Sigmoid colon (tissue), 7 donors: ENCODE results near the gene TUBB4A. TPM values are rescaled to one million over a fixed set of nuclear protein-coding genes. Genes with fewer than 3 reads are reported as not detected.

ENCODE experiments used
- DNase-seq: peaks from one replicate; pipeline ENCODE4 v3.0.0-alpha.2; 2019
- H3K27ac ChIP-seq, 4 donors: fragments of 200-600 bp; sonication (generic); one replicate each; pipeline ENCODE4 v1.5.1; 2016 to 2019; ENCODE audit warnings: mild to moderate bottlenecking in 1 of 4
- H3K27me3 ChIP-seq, 3 donors: fragments of 200-600 bp; sonication (generic); one replicate each; pipeline ENCODE4 v1.5.1; 2019; ENCODE audit warnings: mild to moderate bottlenecking in 1 of 3
- H3K36me3 ChIP-seq, 4 donors: fragments of 200-600 bp; sonication (generic); one replicate each; pipeline ENCODE4 v1.5.1; 2016 to 2019
- H3K4me1 ChIP-seq, 4 donors: fragments of 200-600 bp; sonication (generic); one replicate each; pipeline ENCODE4 v1.5.1; 2017 to 2019
- H3K4me3 ChIP-seq, 4 donors: fragments of 200-600 bp; sonication (generic); one replicate each; pipeline ENCODE4 v1.5.1; 2017 to 2019; ENCODE audit warnings: mild to moderate bottlenecking in 2 of 4, moderate library complexity in 1 of 4
- H3K9me3 ChIP-seq, 4 donors: fragments of 200-600 bp in 3 of 4; sonication (generic) in 3 of 4; one replicate each; pipeline versions ENCODE4 v1.5.1 to v1.6.1; 2013 to 2019
- EP300 ChIP-seq, 4 donors: sonication (generic); formaldehyde crosslinking; IDR thresholded peaks; one replicate each; pipeline ENCODE4 v1.6.1; 2017; ENCODE audit warnings: antibody characterized with exemption in 4 of 4
- POLR2A ChIP-seq, 2 donors: fragments of 450-650 bp; IDR thresholded peaks; one replicate each; pipeline ENCODE4 v1.6.1; 2016; ENCODE audit warnings: antibody characterized with exemption in 2 of 2, mild to moderate bottlenecking in 2 of 2, moderate library complexity in 2 of 2
- POLR2AphosphoS5 ChIP-seq, 4 donors: sonication (generic); formaldehyde crosslinking; IDR thresholded peaks; one replicate each; pipeline ENCODE4 v1.6.1; 2017; ENCODE audit warnings: antibody characterized with exemption in 4 of 4
- WGBS, 2 donors: extraction: QIAGEN DNeasy Blood & Tissue Kit; methylation state at CpG; one replicate each; pipeline ENCODE4 v1.1.7; 2013; 5-methylcytosine and 5-hydroxymethylcytosine counted together
- intact Hi-C: fragments of 100-400 bp; cut with DNase I; formaldehyde crosslinking; loops from one replicate; pipeline ENCODE4 v1.15.1; 2023
- polyA plus RNA-seq, 3 donors: library from polyadenylated mRNA; stranded (reverse); fragments of 200-250 nt; gene quantifications; one replicate each; pipeline ENCODE4 v1.2.3, GENCODE V29; 2013
- small RNA-seq, 3 donors: library from RNA; depleted of rRNA; stranded (forward); fragments of <200 nt; gene quantifications; one replicate each; pipeline ENCODE3, GENCODE V24; 2016
- total RNA-seq, 4 donors: library from RNA; depleted of rRNA; stranded (reverse); fragments of >200 nt; gene quantifications; one replicate each; pipeline ENCODE4 v1.1.0, GENCODE V29; 2016
- TF ChIP-seq, protein P1 (sequence below), 4 experiments: fragments of 450-650 bp in 3 of 4; fragments of 200-600 bp in 1 of 4; IDR thresholded peaks; one replicate each; pipeline ENCODE4 v1.5.1; 2016 to 2019; ENCODE audit warnings: antibody characterized with exemption in 4 of 4, mild to moderate bottlenecking in 3 of 4, moderate library complexity in 2 of 4
- donor health status: healthy with polysubstance abuse.
- donor health status: Bipolar disorder and iron deficiency.
- donor health status: healthy.

The TUBB4A gene
- total and polyA plus RNA-seq, 7 donors, result under 0.01 to 6.1 (median 2.4) TPM; not detected in 1

GRCh38 chr19:6450166-6450565 lies 51.9 kb downstream of the TUBB4A start:
- Histone ChIP-seq H3K36me3 (peaks cover 14 to 82% (median 22%) of the 10 kb centered on the region in 4 donors), H3K4me3 (no peak overlapping the region), H3K27ac (no peak overlapping the region), H3K4me1 (no peaks in the 10 kb centered on the region), H3K27me3 (no peaks in the 10 kb centered on the region), H3K9me3 (peaks cover 0 to 11% (median 4%) of the 10 kb centered on the region in 4 donors)
- TF ChIP-seq POLR2A (IDR thresholded peaks at IDR 0.05), result no peak
- TF ChIP-seq, protein P1, sequence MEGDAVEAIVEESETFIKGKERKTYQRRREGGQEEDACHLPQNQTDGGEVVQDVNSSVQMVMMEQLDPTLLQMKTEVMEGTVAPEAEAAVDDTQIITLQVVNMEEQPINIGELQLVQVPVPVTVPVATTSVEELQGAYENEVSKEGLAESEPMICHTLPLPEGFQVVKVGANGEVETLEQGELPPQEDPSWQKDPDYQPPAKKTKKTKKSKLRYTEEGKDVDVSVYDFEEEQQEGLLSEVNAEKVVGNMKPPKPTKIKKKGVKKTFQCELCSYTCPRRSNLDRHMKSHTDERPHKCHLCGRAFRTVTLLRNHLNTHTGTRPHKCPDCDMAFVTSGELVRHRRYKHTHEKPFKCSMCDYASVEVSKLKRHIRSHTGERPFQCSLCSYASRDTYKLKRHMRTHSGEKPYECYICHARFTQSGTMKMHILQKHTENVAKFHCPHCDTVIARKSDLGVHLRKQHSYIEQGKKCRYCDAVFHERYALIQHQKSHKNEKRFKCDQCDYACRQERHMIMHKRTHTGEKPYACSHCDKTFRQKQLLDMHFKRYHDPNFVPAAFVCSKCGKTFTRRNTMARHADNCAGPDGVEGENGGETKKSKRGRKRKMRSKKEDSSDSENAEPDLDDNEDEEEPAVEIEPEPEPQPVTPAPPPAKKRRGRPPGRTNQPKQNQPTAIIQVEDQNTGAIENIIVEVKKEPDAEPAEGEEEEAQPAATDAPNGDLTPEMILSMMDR (IDR thresholded peaks at IDR 0.05), result no peak
- TF ChIP-seq POLR2AphosphoS5 (IDR thresholded peaks at IDR 0.05), result no peak
- TF ChIP-seq EP300 (IDR thresholded peaks at IDR 0.05), result no peak
- intact Hi-C loops, result no loop called here
- no peak for DNase-seq
- WGBS, 2 donors, result 96 to 97% methylated on average over 5 of the region's 5 CpGs

DNA sequence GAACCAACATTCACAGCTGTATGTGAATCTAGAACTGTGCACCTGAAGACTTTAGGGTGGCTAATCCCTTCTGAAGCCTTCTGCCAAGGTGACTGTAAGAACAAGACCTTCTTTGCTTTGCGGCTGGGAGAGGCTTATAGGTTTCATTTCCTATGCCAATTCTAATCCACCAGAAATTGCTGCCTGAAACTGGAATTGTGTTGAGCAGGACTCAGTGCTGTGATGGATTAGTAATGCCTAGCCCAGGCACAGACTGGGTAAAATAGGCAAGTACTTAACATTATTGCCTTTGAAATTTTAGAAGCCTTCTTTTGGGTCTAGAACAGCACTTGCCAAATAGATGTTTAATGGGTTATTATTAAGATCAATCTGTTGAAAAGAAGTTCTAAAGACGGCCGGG lies 54.1 kb downstream of the TUBB4A start:
- Histone ChIP-seq H3K4me3 (no peak overlapping the region), H3K27ac (no peak overlapping the region), H3K27me3 (no peaks in the 10 kb centered on the region), H3K4me1 (no peaks in the 10 kb centered on the region), H3K36me3 (peaks cover 0 to 81% (median 2%) of the 10 kb centered on the region in 4 donors), H3K9me3 (no peaks in the 10 kb centered on the region)
- intact Hi-C loops, result no loop called here
- WGBS, 2 donors, result 92 to 94% methylated on average over 3 of the region's 3 CpGs
- TF ChIP-seq POLR2AphosphoS5 (IDR thresholded peaks at IDR 0.05), result no peak
- TF ChIP-seq, protein P1 (IDR thresholded peaks at IDR 0.05), result no peak
- TF ChIP-seq POLR2A (IDR thresholded peaks at IDR 0.05), result no peak
- TF ChIP-seq EP300 (IDR thresholded peaks at IDR 0.05), result no peak
- DNase-seq, result no peak

DNA sequence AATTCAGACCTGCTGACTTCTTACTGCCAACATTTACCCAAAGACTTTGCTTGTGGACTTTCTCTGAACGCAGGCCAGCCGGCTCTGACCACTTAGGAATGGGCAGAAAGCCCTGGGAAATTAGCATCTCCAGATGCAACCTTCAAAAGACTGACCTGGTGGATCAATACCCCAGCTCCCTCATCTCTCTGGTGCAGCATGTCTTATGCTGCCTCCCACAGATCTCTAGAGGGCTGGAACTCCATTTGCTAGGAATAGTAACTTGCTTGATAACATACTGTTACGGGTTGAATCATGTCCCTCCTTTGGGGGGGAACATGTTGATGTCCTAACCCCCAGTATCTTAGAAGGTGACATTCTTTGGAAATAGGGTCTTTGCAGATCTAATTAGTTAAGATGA lies 55.7 kb downstream of the TUBB4A start:
- Histone ChIP-seq H3K27ac (no peak overlapping the region), H3K36me3 (peaks cover 0 to 72% (median 0%) of the 10 kb centered on the region in 4 donors)

More for the DNA sequence above, 55.7 kb downstream of the TUBB4A start:
- TF ChIP-seq EP300 (IDR thresholded peaks at IDR 0.05), result no peak
- TF ChIP-seq POLR2AphosphoS5 (IDR thresholded peaks at IDR 0.05), result no peak
- TF ChIP-seq POLR2A (IDR thresholded peaks at IDR 0.05), result no peak
- TF ChIP-seq, protein P1 (IDR thresholded peaks at IDR 0.05), result no peak
- no peaks in the 10 kb centered on the region for H3K9me3 ChIP-seq
- DNase-seq, result no peak
- 96% methylated on average over 3 of the region's 3 CpGs for WGBS, 2 donors
- H3K27me3 ChIP-seq, result no peaks in the 10 kb centered on the region
- H3K4me3 ChIP-seq, result no peak overlapping the region
- H3K4me1 ChIP-seq, result no peaks in the 10 kb centered on the region
- intact Hi-C loops, result no loop called here

Small RNAs within 50 kb of the gene (small RNA-seq; reads per million reads assigned to genes)
- gene AC010503.2, result 0 reads per million in 3 donors

Other genes starting within 250 kb of the TUBB4A start
- 10 to 100 TPM; 12.5 to 20.8 (median 17.6) TPM for gene MLLT1, start 222.3 kb downstream of the TUBB4A start, total RNA-seq
- gene MLLT1, start 222.3 kb downstream of the TUBB4A start, polyA plus RNA-seq, result 10 to 100 TPM in 2 of 3 donors, 1 to 10 TPM in 1; 9.9 to 25.5 (median 15.0) TPM
- not detected for gene ACER1, start 168.7 kb downstream of the TUBB4A start, total RNA-seq
- under 1 TPM in 1 of 3 donors, not detected in 2; 0.19 TPM for gene ACER1, start 168.7 kb downstream of the TUBB4A start, polyA plus RNA-seq
- 10 to 100 TPM; 50.7 to 93.6 (median 70.8) TPM for gene CLPP, start 140.8 kb downstream of the TUBB4A start, total RNA-seq
- gene CLPP, start 140.8 kb downstream of the TUBB4A start, polyA plus RNA-seq, result 10 to 100 TPM; 72.1 to 98.3 (median 74.7) TPM
- gene ALKBH7, start 129.5 kb downstream of the TUBB4A start, total RNA-seq, result 100 to 1,000 TPM in 1 of 4 donors, 10 to 100 TPM in 3; 65.8 to 146 (median 78.5) TPM
- gene ALKBH7, start 129.5 kb downstream of the TUBB4A start, polyA plus RNA-seq, result 100 to 1,000 TPM in 2 of 3 donors, 10 to 100 TPM in 1; 79.5 to 183 (median 175) TPM
- 1 to 10 TPM in 1 of 4 donors, under 1 TPM in 3; 0.41 to 5.8 (median 0.69) TPM for gene PSPN, start 126.4 kb downstream of the TUBB4A start, total RNA-seq
- 1 to 10 TPM in 2 of 3 donors, under 1 TPM in 1; 0.60 to 1.7 (median 1.4) TPM for gene PSPN, start 126.4 kb downstream of the TUBB4A start, polyA plus RNA-seq
- gene GTF2F1, start 109.1 kb downstream of the TUBB4A start, total RNA-seq, result 10 to 100 TPM; 34.9 to 48.2 (median 37.9) TPM
- gene GTF2F1, start 109.1 kb downstream of the TUBB4A start, polyA plus RNA-seq, result 10 to 100 TPM; 54.3 to 78.3 (median 54.7) TPM
- gene KHSRP, start 77.5 kb downstream of the TUBB4A start, total RNA-seq, result 10 to 100 TPM; 63.9 to 96.9 (median 90.8) TPM
- 100 to 1,000 TPM in 2 of 3 donors, 10 to 100 TPM in 1; 91.9 to 232 (median 127) TPM for gene KHSRP, start 77.5 kb downstream of the TUBB4A start, polyA plus RNA-seq
- gene SLC25A41, start 68.5 kb downstream of the TUBB4A start, total RNA-seq, result 1 to 10 TPM in 2 of 4 donors, not detected in 2; 1.1 to 1.4 TPM
- 1 to 10 TPM in 2 of 3 donors, under 1 TPM in 1; 0.60 to 1.2 (median 1.1) TPM for gene SLC25A41, start 68.5 kb downstream of the TUBB4A start, polyA plus RNA-seq
- 100 to 1,000 TPM in 2 of 4 donors, 10 to 100 TPM in 2; 83.6 to 188 (median 109) TPM for gene SLC25A23, start 42.5 kb downstream of the TUBB4A start, total RNA-seq
- gene SLC25A23, start 42.5 kb downstream of the TUBB4A start, polyA plus RNA-seq, result 100 to 1,000 TPM in 1 of 3 donors, 10 to 100 TPM in 2; 61.5 to 115 (median 85.9) TPM
- gene CRB3, start 38.0 kb downstream of the TUBB4A start, total RNA-seq, result 1 to 10 TPM in 2 of 4 donors, under 1 TPM in 1, not detected in 1; 0.36 to 1.5 (median 1.3) TPM
- gene CRB3, start 38.0 kb downstream of the TUBB4A start, polyA plus RNA-seq, result 100 to 1,000 TPM in 2 of 3 donors, 10 to 100 TPM in 1; 70.3 to 202 (median 145) TPM
- 1 to 10 TPM in 2 of 4 donors, under 1 TPM in 1, not detected in 1; 0.99 to 2.0 (median 1.1) TPM for gene DENND1C, start 20.5 kb downstream of the TUBB4A start, total RNA-seq
- 10 to 100 TPM in 1 of 3 donors, 1 to 10 TPM in 2; 1.8 to 18.1 (median 6.0) TPM for gene DENND1C, start 20.5 kb downstream of the TUBB4A start, polyA plus RNA-seq
- 1 to 10 TPM in 1 of 4 donors, under 1 TPM in 2, not detected in 1; 0.16 to 1.8 (median 0.36) TPM for gene TNFSF9, start 28.7 kb upstream of the TUBB4A start, total RNA-seq
- 1 to 10 TPM in 1 of 3 donors, under 1 TPM in 2; 0.46 to 4.2 (median 0.60) TPM for gene TNFSF9, start 28.7 kb upstream of the TUBB4A start, polyA plus RNA-seq
- under 1 TPM in 1 of 4 donors, not detected in 3; 0.36 TPM for gene CD70, start 88.8 kb upstream of the TUBB4A start, total RNA-seq
- 1 to 10 TPM in 1 of 3 donors, not detected in 2; 1.8 TPM for gene CD70, start 88.8 kb upstream of the TUBB4A start, polyA plus RNA-seq
- gene TNFSF14, start 167.9 kb upstream of the TUBB4A start, total RNA-seq, result 1 to 10 TPM in 1 of 4 donors, under 1 TPM in 2, not detected in 1; under 0.01 to 2.0 (median 0.41) TPM
- gene TNFSF14, start 167.9 kb upstream of the TUBB4A start, polyA plus RNA-seq, result 1 to 10 TPM in 1 of 3 donors, not detected in 2; 2.8 TPM
- 1,000 to 10,000 TPM in 1 of 4 donors, 100 to 1,000 TPM in 3; 317 to 1,284 (median 452) TPM for gene C3, start 218.3 kb upstream of the TUBB4A start, total RNA-seq
- gene C3, start 218.3 kb upstream of the TUBB4A start, polyA plus RNA-seq, result 100 to 1,000 TPM in 1 of 3 donors, 10 to 100 TPM in 1, 1 to 10 TPM in 1; 9.0 to 313 (median 66.7) TPM
- 10 to 100 TPM; 44.5 to 67.3 (median 58.8) TPM for gene GPR108, start 235.3 kb upstream of the TUBB4A start, total RNA-seq
- 10 to 100 TPM; 39.0 to 91.1 (median 53.4) TPM for gene GPR108, start 235.3 kb upstream of the TUBB4A start, polyA plus RNA-seq
- gene TRIP10, start 237.4 kb upstream of the TUBB4A start, total RNA-seq, result 100 to 1,000 TPM in 1 of 4 donors, 10 to 100 TPM in 3; 73.1 to 117 (median 90.1) TPM
- 10 to 100 TPM; 49.5 to 76.7 (median 70.3) TPM for gene TRIP10, start 237.4 kb upstream of the TUBB4A start, polyA plus RNA-seq